Renal cortical epithelial cell (primary cell): Measurements from ENCODE around the gene STK4. TPM values are rescaled to one million over a fixed set of nuclear protein-coding genes. Genes with fewer than 3 reads are reported as not detected.
A peak's percentile ranks its signal among the peaks of the same experiment; 100 is the strongest.

Source experiments
- DNase-seq: peaks from one replicate; pipeline ENCODE4 v3.0.0-alpha.2; 2011; ENCODE audit warnings: low read depth
- total RNA-seq: library from RNA; depleted of rRNA; stranded (reverse); fragments of >200 nt; gene quantifications from 2 replicates; pipeline ENCODE4 v1.2.3, GENCODE V29; 2014

Gene STK4
- total RNA-seq, 1 donor from 2014 or later = 41.2 TPM

DNA sequence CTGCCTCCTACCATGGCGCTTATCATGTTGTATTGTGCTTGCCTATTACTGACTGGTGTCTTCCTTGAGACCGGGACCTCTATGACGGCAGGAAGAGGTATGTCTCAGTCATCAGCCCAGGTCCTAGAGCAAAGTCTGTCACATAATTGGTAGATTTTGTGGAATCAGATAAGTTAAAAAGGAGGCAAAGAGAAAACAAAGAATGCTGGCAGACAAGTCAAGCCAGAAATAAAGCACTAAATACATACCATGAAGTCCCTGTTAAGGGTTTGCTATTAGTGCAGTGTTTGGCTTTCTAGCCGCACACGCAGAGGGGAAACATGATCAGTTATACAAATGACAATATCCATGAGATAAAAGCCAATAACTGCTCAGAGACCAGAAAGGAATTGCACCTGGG is 12.1 kb upstream of the STK4 start:
- DNase-seq = no peak

DNA sequence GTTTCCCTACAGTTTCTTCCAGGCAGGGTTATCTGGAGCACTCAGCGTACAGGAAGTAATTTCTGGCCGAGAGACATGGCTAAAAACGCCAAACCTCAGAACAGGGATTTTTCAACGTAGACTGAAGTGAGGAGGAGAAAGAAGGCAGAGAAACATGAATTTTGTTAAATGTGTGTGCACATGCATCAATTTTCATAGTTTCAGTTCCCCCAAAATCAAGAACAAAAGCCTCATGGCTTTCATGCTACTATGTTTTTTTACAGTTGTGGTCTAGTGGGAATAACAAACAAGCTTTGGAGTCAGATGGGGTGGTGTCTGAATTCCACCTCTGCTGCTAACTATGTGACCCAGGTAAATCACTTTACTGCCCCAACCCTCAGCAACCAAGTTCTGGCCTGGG is 11.0 kb upstream of the STK4 start:
- no peak for DNase-seq

DNA sequence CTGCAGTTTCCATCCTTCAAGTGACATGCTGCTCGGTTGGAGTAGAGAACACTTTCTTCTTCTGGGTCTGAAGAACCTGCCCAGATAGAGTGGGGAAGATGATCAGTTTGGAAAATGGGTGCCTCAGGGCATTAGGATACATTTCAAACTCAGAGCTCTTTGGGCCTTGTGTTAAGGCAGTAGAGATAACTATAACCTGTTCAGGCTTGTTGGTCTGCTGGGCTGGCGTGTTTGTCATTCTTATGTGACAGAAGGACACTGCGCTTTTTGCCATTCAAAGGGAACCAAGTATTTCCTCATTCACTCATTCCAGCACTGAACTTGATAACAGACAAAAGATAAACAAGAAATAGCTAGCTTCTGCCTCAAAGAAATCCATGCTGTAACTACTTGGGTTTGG is 9.9 kb upstream of the STK4 start:
- DNase-seq = no peak

DNA sequence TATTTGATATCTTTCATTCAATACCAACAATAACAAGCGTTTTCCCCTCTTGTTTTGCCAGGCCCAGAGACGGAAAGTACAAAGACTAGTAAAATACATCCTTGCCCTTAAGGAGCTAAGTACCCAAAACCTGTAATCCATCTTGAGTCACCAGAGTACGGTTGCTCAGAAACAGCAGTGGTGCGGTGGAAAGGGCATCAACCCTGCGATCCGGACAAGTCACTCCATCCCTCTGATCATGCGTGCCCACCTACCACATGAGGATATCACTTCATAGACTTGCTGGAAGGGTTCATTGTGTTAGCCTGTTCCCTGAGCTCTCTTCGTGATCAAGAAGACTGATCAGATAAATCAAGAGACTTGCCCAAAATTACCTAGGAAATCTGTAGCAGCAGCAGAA is 8.0 kb upstream of the STK4 start:
- no peak for DNase-seq

DNA sequence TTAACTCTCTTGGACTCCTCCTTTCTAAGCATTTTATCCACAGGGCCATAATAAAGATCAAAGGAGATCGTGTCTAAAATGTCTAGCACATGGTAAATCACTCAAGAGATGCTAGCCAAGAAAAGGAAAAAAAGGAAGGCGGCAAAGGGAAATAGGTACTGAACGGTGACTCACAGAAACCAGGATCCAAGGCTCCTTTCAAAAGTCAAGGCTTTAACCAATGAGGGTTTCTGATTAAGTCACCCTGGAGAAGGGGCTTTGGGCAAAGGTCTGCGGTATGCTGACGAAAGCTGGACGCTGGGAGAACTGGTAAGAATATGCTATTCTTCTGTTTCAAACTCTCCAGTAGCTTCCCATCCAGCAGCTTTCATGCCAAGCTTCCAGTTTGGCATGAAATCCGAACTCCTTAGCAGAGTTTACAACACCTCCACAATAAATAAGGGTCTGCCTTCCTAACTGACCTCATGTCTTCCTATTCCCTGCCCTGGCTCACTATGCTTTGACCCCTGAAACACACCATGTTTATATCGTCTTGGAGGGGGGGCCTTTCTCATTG is 7.2 kb upstream of the STK4 start:
- peak; percentile 61 for DNase-seq

DNA sequence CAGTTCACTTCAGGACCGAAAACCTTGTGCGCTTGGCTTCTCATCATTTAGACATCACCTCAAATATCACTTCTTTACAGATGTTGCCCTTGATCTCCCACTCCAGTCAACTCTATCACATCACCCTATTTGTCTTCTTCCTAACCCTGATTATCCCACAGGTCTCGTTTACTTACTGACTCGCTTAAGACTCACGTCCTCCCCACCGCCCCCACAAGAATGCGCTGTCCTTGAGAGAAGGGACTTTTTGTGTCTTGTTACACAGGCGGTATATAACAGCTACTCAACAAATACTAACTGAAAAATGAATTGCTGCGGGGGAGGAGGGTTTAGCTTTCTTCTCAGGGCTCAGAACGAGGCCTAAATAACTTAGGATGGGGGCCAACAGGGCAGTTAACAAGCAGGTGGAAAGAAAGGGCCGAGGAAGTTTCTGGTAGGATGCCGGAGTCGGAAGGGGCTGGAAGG is 6.6 kb upstream of the STK4 start:
- peak; percentile 71 for DNase-seq

DNA sequence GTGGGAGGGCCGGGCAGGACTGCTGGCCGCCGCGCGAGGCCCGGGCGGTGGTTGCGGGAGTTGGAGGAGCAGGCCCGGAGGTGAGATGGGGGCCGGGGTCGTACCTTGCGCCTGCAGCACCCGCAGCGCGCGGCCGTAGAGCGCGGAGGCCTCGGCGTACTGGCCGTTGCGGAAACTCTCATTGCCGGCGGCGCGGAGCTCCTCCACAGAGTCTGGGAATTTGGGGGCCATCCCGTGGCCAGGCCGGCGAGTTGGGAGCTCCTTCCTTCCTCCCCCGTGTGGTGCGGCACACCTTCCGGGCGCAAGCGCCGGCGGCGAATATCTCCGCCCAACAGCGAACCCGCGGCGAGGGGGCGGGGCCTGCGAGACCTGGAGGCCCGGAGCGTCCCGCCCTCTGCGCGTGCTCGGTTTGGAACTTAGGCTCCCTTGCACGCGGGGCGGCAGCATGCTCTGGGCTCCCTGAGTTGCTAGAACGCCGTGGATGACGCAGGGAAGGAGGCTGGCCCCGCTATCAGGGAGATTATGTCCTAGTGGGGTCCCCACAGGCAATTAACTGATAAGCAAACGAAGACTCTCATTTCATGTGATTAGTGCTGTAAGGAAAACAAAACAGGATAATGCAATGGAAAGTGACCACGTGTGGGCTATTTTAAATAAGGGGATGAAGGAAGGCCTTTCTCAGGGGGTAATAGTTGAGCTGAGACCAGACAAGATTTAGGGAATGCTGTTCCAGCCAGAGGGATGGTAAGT is 6.0 kb upstream of the STK4 start, which contains the start of gene TOMM34:
TSS of gene TOMM34 (minus strand) at position 295 of the 750 bp plus-strand sequence. CDS start at position 231, 64 bp downstream.
- peak; percentile 71 for DNase-seq

DNA sequence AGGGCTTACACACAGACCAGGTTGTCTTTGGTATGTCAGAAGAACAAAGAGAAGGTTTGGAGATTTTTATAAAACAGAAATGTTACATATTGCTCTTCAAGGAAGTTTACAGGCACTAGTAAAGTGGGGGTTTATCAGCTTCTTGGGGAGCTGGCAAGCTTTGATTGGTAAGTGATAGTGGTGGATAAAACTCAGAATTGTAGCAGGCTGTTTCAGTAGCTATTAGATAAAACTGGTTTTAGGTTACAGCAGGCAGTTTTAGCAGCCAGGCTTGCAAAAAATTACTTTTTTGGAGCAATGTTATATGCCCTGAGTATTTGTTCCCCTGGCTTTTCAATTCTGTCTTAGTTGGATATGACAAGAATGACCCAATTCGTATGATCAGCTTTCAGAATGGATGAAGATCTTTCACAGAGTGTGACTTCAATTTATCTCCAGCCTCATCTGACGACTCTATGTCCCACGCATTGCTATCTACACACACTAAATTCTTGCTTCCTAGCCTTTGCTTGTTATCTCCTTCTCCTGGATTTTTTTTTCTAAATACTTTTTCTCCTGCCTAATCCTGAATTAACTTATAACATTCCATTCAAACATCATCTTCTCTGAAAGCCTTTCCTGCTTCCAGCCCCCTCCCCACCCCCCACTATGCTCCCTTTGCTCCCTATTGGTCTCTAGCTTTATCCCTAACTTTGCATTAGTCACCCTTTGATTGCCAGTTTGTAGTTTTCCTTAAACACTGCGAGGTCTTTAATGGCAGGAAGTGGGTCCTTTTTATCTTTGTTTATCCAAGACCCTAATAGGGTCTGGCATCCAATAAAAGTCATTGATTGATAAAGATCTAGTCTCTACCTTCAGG is 5.1 kb upstream of the STK4 start:
- no peak for DNase-seq

DNA sequence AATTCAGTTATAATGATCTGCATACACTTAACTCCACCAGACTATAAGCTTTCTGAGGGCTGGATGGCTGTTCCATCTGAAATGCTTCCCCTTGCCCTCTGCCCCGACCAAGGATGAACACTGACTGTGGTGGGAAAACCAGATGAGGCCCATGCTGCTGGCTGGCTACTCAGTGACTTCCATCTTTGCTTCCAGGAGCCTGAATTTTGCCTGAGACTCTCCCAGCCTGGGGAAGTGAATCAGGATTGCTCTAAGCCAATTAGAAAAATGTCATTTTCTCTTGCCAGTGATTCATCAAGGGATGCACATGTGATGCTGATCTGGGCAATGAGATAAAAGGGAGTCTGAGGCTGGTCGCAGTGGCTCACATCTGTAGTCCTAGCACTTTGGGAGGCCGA is 4.4 kb upstream of the STK4 start:
- peak; percentile 34 for DNase-seq

DNA sequence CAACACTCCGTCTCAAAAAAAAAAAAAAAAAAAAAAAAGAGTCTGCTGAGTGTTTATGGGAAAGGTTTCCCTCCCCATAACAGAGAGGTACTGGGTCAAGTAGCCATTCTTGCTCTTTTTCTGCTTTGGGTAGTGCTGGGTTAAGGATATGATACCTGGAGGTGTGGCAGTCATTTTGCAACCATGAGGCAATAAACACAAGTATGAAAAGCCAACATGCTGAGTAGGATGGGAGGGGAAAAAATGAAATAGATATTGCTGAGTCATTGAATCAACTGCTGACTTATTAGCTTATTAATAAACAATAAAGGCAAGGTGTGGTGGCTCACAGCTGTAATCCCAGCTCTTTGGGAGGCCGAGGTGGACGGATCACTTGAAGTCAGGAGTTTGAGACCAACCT is 3.8 kb upstream of the STK4 start:
- DNase-seq = no peak

DNA sequence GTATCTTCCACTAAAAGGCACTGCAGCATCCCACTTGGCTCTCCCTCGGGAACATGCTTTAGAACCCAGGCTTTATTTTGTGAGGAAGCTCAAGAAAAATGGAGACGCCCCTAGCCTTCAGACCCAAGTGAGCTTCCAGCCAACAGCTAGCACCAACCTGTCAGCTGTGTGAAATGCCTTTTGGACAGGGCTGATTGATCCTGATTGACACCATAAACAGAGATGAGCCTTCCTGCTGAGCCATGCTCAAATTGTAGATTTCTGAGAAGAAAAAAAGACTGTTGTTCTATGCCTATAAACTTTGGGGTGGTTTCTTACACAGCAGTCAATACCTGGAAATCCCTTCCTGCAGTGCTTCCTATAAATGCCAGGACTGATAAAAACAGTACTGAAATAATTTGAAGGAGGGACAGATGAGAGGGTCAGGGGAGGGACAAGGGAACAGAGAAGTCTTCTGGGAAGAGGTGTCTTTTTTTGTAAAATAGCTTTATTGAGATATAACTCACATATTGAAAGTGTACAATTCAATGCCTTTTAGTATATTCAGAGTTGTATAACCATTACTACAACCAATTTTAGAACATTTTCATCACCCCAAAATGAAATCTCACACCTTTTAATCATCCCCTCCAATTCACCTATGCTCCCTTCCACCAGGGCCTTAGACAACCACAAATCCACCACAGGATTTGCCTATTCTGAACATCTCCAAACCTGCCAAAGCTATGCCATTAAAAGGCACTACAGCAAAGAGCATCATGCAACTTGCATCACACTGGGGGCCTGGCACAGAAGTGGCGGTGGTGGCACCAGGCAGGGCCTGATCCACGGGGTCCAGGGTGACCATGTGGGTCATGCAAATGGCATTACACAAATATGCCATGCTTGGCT is 2.7 kb upstream of the STK4 start:
- no peak for DNase-seq

DNA sequence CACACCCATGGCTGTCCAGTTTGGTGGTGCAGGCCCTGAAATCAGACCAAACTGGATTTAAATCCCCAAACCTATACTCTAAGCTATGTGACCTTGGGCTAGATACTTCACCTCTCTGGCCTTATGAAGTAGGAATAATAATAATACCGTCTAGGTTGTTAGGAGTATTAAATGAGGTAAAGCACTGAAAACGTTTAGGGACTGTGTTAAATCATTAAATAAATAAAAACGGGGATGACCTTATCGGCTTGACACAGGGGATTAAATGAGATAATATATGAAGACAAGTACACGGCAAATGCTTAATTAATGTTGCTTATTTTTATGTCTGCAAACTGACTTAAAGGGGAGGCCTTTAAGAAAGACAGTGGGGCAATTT is 672 bp upstream of the STK4 start:
- DNase-seq = no peak

DNA sequence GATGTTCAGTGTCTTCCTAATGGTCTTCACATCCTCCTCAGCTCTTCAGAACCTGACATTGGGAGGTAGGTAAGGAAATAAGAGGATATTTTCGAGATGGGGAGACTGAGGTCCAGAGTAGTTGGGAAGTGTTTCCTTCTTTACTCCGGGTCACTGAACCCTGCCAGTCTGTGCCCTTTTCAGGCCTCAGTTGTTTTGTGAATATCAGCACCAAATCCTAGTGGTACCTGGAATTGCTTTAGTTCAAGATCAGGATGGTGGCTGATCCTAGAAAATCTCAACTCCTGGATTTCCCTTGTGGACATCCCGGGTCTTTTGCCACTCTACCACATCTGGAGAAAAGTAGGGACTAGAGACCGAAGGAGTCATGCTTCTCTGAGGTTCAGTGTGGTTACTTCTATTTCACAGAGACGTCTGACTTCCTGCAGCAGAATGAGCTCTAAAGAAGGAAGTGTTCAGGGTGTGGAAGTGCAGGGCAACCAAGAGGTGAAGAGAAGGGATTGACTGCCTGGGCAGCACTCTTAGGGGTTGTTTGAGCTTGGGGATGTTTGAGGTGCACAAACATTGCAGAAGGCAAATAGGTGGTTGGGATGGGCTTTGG is 995 bp downstream of the STK4 start:
- DNase-seq = peak; percentile 33

DNA sequence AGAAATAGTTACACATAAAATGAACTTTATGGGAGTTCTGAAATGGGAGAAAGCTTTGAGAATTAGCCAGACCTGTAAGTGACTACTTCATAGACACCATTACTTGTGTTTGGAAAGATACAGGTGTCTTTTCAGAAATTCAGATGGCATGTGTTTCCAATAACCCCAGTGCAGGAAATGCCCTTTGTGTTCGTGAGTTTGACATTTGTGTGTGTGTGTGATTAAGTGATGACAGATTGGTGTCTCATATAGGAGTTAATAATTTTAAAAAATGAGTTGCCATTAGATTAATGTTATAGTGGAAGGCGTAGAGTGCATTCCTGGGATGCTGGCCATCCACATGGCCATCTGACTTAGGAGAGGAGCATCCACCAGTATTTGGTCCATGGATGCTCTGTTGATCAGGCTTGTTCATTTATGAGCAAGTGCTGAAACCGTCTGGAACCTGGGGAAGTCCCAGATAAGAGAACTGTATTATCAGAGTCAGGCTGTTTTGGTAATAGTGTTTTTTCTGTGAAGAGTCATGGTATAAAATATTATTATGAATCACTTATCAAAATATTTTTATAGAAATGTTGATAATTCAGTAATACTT is 3.1 kb downstream of the STK4 start:
- DNase-seq = no peak

DNA sequence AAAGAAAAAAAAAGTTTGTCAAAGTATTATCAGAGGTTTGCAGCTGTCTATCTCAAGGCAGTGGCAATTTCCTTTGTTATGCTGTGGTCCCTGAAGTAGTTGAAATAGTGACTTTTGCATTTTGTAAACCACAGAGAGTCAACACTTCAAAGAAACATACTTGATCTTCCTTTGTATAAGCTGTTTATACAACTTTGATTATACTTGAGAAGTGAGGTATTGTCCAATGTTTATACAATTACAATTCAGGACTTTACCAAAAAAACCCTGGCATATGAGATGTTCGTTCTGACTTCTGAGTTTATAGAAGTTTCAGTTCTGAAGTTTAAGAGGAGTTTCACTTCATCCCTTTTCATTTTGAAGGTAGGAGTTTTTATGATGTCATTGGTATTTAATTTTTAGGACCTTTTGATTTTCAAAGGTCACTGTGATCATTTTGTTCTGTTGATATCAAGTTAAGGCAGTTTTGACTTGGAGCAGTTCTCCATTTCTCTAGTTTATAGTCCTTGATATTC is 4.0 kb downstream of the STK4 start:
- DNase-seq = no peak

DNA sequence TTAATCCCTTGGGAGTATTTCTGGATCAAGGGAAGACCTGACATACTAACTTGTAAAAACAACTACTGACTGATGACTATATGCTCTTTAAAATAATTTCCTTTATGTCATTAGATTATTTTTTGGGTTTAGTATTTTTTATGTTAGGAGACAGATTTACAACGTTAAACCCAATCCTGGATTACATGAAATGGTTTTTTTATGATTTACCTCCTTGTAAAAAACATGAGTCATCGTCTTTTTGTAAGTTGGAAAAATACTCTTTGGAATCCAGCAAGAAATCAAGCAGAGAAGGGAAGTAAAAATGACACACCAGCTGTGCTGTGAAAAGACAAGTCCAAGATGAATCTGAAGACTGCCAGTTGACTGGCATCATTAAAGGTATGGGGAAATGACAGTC is 6.7 kb downstream of the STK4 start:
- DNase-seq = no peak

DNA sequence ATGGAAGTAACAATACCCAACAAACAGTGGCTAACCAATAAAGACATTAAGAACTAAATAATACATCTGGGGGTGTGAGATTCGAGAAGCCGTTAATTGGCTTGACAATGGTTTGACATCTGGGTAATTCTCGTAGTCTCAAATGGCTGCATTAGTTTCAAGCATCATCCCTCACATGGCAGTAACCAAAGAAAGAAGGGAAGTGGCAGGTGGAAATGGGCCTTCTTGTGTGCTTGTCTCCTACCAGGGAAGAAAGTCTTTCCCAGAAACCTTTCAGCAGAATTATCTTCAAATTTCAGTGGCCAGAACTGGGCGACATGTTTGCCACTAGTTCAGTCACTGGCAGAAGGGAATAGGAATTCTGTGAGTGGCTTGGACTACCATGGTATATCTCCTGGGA is 10.4 kb downstream of the STK4 start:
- no peak for DNase-seq

DNA sequence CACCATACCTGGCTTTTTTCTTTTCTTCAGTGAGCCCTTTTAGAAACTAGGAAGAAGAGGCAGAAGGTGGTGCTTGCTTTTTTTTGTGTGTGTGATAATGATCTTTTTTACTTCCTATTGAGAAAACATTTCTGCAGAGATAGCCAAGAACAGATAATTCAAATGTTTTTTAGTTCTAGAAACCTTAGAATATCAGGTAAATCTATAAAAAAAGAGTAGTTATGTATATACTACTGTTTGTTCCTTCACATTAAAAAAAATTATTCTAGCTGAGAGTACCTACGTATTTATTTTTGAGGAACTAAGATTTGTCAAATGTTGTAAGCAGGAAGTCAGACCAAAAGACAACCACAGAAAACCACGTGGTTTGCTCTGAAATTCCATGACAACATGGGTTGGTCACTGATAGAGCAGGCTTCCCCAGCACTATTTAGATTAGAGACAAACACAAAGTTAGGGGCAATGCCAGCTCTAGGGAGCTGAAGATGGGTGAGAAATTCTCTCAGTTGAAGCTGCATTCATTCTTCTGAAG is 12.8 kb downstream of the STK4 start:
- DNase-seq = peak; percentile 43

DNA sequence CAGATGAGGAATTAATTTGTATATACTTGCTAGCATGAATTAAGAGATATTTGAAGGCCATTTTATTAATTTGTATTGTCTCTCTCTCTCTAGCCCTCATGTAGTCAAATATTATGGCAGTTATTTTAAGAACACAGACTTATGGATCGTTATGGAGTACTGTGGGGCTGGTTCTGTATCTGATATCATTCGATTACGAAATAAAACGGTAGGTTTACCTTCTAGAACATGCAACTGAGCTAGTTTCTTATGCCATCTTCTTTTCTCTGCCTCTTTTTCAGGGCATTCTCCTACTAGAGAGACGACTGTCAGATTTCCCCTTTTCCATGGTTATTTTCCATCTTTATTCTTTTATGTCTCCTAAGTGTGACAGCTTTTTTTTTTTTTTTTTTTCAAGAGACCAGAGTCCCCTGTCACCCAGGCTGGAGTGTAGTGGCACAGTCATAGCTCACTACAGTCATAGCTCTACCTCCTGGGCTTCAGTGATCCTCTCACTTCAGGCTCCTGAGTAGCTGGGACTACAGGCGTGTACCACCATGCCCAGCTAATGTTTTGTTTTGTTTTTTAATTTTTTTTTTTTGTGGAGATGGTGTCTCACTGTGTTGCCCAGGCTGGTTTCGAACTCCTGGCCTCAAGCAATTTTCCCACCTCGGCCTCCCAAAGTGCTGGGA is 15.6 kb downstream of the STK4 start:
- no peak for DNase-seq
